ENCODE measurements around the gene DAZAP1.

GRCh38 chr19:1455002-1455335 lies 47.6 kb downstream of the DAZAP1 start:
- no peak for TF ChIP-seq GATA3 (IDR thresholded peaks at IDR 0.05; ENCODE audit: low read depth, low read length)
- no peak for TF ChIP-seq GATA2 (IDR thresholded peaks at IDR 0.05; ENCODE audit: low read depth, low read length)
